RWPE2 (cell line): ENCODE data around the gene ZNF45.
A peak's percentile ranks its signal among the peaks of the same experiment; 100 is the strongest.

ENCODE experiments used
- ATAC-seq: fragments of 200-7000 bp; cut with Tn5 transposase; 3 replicates; pipeline ENCODE4 v1.9.1; 2021; ENCODE audit warnings: low read depth
- DNase-seq: peaks from one replicate; pipeline ENCODE4 v3.0.0-alpha.2; 2020; ENCODE audit warnings: low spot score
- H3K27ac ChIP-seq: fragments of 450-650 bp; 2 replicates; pipeline ENCODE4 v1.5.1; 2017; ENCODE audit warnings: mild to moderate bottlenecking; ENCODE audit not compliant: poor library complexity, severe bottlenecking
- H3K27me3 ChIP-seq: fragments of 250-450 bp; sonication (Bioruptor Pico); 2 replicates; pipeline ENCODE4 v1.5.1; 2021; ENCODE audit warnings: mild to moderate bottlenecking, moderate library complexity; ENCODE audit not compliant: insufficient read depth, poor library complexity, severe bottlenecking
- H3K36me3 ChIP-seq: fragments of 250-450 bp; sonication (Bioruptor Pico); 2 replicates; pipeline ENCODE4 v1.5.1; 2020; ENCODE audit warnings: low read depth, mild to moderate bottlenecking, moderate library complexity
- H3K4me1 ChIP-seq: fragments of 250-450 bp; sonication (Bioruptor Pico); 2 replicates; pipeline ENCODE4 v1.5.1; 2021; ENCODE audit warnings: mild to moderate bottlenecking, moderate library complexity; ENCODE audit not compliant: insufficient read depth, poor library complexity, severe bottlenecking
- H3K4me3 ChIP-seq: fragments of 250-450 bp; sonication (Bioruptor Pico); 2 replicates; pipeline ENCODE4 v1.5.1; 2021; ENCODE audit warnings: mild to moderate bottlenecking, moderate library complexity; ENCODE audit not compliant: severe bottlenecking
- H3K9me3 ChIP-seq: fragments of 250-450 bp; sonication (Bioruptor Pico); 2 replicates; pipeline ENCODE4 v1.5.1; 2021; ENCODE audit warnings: mild to moderate bottlenecking, moderate library complexity; ENCODE audit not compliant: severe bottlenecking
- TF ChIP-seq, protein P1 (sequence below): fragments of 450-650 bp; IDR thresholded peaks from one replicate; pipeline ENCODE4 v1.5.1; 2017; ENCODE audit warnings: mild to moderate bottlenecking, moderate library complexity; ENCODE audit not compliant: poor library complexity, severe bottlenecking

Gene ZNF45

DNA sequence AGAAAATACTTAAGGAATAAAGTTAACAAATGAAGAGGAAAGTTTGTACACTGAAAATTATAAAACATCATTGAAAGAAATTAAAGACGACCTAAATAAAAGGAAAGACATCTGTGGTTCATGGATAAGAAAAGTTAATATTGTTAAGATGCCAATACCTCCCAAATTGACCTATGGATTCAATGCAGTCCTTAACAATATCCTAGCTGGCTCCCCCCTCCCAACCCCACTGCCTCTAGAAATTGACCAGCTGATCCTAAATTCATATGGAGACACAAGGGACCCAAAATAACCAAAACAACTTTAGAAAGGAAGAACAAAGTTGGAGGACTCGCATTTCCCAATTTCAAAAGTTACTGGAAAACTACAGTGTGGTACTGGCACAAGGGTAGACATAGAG is 28.3 kb downstream of the ZNF45 start:
- Histone ChIP-seq H3K4me1 (no peaks in the 10 kb centered on the region), H3K4me3 (no peak overlapping the region), H3K27me3 (no peaks in the 10 kb centered on the region), H3K27ac (no peak overlapping the region), H3K9me3 (peaks cover 9% of the 10 kb centered on the region), H3K36me3 (no peaks in the 10 kb centered on the region)
- DNase-seq (no peak), ATAC-seq (no peak)
- TF ChIP-seq, protein P1, sequence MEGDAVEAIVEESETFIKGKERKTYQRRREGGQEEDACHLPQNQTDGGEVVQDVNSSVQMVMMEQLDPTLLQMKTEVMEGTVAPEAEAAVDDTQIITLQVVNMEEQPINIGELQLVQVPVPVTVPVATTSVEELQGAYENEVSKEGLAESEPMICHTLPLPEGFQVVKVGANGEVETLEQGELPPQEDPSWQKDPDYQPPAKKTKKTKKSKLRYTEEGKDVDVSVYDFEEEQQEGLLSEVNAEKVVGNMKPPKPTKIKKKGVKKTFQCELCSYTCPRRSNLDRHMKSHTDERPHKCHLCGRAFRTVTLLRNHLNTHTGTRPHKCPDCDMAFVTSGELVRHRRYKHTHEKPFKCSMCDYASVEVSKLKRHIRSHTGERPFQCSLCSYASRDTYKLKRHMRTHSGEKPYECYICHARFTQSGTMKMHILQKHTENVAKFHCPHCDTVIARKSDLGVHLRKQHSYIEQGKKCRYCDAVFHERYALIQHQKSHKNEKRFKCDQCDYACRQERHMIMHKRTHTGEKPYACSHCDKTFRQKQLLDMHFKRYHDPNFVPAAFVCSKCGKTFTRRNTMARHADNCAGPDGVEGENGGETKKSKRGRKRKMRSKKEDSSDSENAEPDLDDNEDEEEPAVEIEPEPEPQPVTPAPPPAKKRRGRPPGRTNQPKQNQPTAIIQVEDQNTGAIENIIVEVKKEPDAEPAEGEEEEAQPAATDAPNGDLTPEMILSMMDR = no peak

DNA sequence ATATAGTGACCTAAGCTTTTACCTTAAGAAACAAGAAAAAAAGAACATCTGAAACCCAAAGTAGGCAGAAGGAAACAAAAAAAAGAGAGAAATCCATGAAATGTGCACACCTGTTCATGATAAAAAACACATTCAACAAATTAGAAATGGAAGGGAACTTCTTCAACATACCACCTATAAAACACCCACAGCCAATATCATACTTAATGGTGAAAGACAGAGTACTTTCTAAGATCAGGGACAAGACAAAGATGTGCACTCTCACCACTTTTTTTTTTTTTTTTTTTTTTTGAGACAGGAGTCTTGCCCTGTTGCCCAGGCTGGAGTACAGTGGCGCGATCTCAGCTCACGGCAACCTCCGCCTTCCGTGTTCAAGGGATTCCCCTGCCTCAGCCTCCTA is 29.2 kb downstream of the ZNF45 start:
- no peak for DNase-seq
- H3K27ac ChIP-seq = no peak overlapping the region
- TF ChIP-seq, protein P1 = no peak
- no peak overlapping the region for H3K4me3 ChIP-seq
- no peaks in the 10 kb centered on the region for H3K36me3 ChIP-seq
- H3K9me3 ChIP-seq = peaks cover 9% of the 10 kb centered on the region
- no peak for ATAC-seq
- H3K4me1 ChIP-seq = no peaks in the 10 kb centered on the region
- no peaks in the 10 kb centered on the region for H3K27me3 ChIP-seq

DNA sequence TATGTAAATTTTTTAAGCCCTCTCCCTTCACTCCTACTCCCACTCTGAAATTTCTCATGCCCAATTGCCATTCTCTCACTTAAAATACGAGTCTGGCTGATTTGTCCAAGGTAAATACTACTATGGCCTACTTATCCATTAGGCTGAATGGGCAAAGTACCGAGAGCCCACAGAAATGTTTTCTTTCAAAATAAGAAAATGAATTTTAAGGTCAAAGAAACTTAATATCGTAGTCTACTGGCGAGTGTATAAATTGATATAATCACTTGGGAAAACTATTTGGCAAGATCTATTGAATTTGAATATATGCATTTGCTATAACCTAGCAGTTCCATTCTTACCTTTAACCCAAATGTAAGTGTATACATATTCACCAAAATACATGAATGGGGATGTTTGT is 32.7 kb downstream of the ZNF45 start:
- Histone ChIP-seq H3K4me1 (no peaks in the 10 kb centered on the region), H3K27ac (no peak overlapping the region), H3K4me3 (no peak overlapping the region), H3K36me3 (0 out of 2 replicates have a peak, but pooled peaks cover 3% of the 10 kb centered on the region), H3K27me3 (no peaks in the 10 kb centered on the region), H3K9me3 (no peaks in the 10 kb centered on the region)
- TF ChIP-seq, protein P1 = no peak
- DNase-seq = no peak
- no peak for ATAC-seq

DNA sequence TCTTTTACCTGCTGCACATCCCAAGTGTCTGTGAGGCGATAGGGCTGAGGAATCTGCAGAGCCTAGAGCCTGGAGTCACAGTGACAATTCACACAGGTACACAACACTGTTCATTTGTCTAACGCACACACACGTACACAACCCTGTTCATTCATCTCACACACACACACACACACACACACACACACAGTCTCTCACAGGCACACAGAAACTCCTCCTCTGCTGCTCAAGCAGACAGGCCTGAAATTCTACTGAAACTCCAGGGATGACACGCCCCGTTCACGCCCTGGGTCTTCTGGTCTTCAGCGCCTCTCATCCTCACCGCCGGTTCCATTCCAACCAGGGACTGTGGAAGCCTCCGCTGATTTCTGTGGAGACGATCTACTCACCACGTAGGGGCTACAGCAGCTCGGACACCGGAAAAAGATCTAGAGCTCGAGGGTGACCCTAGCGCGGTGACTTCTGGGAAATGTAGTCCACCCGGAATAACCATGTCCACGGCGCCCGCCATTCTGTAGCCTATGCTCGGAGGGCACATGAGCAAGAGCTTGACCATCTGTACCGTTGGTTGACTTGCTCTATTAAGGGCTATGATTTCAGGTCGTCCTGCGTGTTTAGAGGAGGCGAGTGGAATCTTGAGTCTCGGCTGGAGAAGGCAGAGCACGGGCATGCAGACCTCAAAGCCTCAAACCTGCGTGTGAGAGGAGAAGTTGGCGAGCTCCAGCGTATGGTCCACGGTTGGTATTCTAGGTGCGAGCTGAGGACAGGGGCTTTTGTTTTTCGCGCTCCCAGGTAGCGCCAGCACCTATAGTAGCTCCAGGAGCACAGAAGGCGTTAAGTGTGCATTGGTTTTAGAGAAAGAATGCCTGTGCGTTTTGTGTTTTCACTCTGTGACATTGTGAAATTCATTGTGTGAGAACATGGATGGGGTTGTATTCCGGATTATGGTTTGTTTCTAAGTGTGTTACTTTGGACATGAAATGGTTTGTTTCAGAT is 33.4 kb downstream of the ZNF45 start:
- Histone ChIP-seq H3K36me3 (peaks cover 6% of the 10 kb centered on the region; the same call in 1 of the 2 replicates), H3K9me3 (no peaks in the 10 kb centered on the region), H3K4me3 (peak overlapping the region; percentile 46), H3K27ac (no peak overlapping the region), H3K4me1 (no peaks in the 10 kb centered on the region), H3K27me3 (no peaks in the 10 kb centered on the region)
- ATAC-seq (peak; percentile 98), DNase-seq (peak; percentile 83)
- TF ChIP-seq, protein P1 = no peak
